Measurements from ENCODE around the gene LXN. TPM values are rescaled to one million over a fixed set of nuclear protein-coding genes. Genes with fewer than 3 reads are reported as not detected.

LXN gene
- total RNA-seq, 3 donors from 2014 or later: 12.0 to 55.5 (median 40.3) TPM

DNA sequence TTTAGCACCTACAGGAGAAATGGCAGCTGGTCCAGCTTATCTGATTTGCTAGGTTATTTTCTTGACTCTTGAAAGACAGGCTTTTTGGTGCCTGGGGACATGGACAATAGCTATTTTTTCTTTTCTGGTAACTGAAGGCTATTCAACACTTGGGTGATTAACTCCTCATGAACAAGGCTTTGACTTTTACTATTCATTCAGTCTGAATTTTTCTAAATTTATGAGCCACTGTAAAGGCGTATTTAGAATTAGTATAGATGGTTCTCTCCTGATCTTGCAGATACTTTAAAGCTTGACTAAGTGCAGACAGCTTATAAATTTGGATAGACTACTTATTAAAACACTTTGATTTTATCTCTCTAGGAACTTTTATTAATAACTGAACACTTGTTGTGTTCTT lies 46.6 kb downstream of the LXN start:
- Histone ChIP-seq H3K9me3 (peaks cover 0 to 4% of the 10 kb centered on the region in 2 donors), H3K4me3 (no peak overlapping the region), H3K27ac (no peak overlapping the region), H3K27me3 (no peaks in the 10 kb centered on the region), H3K4me1 (no peaks in the 10 kb centered on the region), H3K36me3 (no peaks in the 10 kb centered on the region)
- intact Hi-C loops (cut with DNase I; ENCODE audit: low total_unique reads): no loop called here
- TF ChIP-seq, protein P1, sequence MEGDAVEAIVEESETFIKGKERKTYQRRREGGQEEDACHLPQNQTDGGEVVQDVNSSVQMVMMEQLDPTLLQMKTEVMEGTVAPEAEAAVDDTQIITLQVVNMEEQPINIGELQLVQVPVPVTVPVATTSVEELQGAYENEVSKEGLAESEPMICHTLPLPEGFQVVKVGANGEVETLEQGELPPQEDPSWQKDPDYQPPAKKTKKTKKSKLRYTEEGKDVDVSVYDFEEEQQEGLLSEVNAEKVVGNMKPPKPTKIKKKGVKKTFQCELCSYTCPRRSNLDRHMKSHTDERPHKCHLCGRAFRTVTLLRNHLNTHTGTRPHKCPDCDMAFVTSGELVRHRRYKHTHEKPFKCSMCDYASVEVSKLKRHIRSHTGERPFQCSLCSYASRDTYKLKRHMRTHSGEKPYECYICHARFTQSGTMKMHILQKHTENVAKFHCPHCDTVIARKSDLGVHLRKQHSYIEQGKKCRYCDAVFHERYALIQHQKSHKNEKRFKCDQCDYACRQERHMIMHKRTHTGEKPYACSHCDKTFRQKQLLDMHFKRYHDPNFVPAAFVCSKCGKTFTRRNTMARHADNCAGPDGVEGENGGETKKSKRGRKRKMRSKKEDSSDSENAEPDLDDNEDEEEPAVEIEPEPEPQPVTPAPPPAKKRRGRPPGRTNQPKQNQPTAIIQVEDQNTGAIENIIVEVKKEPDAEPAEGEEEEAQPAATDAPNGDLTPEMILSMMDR (IDR thresholded peaks at IDR 0.05): no peak
- TF ChIP-seq POLR2AphosphoS5 (IDR thresholded peaks at IDR 0.05) (no peak), POLR2A (IDR thresholded peaks at IDR 0.05) (no peak)
- no peak for DNase-seq (ENCODE audit: low spot score in 2 of 2)

DNA sequence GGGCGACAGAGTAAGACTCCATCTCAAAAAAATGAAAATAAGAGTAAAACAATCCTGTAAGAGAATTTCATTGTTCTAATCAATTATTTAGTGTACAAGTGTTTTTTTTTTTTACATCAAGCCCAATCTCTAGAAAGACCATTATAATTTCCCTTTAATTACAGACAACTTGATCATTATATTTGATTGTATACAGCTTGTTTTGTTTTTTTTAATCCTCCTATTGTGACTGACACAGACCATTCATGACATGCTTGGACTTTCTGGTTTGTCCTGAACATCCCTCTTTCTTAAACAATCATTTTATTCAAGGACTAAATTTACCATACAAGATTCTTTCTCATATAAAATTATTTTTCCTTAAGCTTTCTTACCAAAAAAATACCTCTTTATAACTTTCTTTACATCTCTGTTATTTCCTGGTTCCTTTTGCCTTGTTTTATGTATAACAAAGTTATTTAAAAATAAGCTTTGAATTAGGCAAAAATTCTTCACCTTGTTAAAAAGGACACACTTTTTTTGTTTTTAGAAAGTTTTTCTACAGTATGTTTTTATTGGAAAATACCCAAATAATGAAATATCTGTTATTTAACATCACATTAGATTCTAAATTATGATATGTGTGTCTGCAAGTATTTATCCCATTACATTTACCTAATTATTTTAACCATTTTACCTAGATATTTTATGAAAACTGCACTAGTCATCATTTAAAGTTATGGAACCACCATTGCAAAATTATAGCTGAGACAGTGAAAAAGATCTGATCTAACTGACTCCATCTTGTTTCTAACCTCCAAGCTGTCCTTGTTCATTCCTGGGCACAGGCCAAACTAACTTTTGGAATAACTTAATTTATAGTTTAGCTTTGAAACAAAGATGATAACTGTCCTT lies 54.2 kb downstream of the LXN start:
- Histone ChIP-seq H3K9me3 (peaks cover 0 to 4% of the 10 kb centered on the region in 2 donors), H3K36me3 (no peaks in the 10 kb centered on the region), H3K4me3 (no peak overlapping the region), H3K27ac (no peak overlapping the region), H3K4me1 (no peaks in the 10 kb centered on the region), H3K27me3 (no peaks in the 10 kb centered on the region)
- intact Hi-C loops (cut with DNase I; ENCODE audit: low total_unique reads): no loop called here
- DNase-seq (ENCODE audit: low spot score in 2 of 2): no peak
- TF ChIP-seq, protein P1 (IDR thresholded peaks at IDR 0.05): no peak
- no peak for TF ChIP-seq POLR2A (IDR thresholded peaks at IDR 0.05)
- no peak for TF ChIP-seq POLR2AphosphoS5 (IDR thresholded peaks at IDR 0.05)

Other genes with a start within 250 kb of the LXN start
- gene MLF1, start 101.5 kb downstream of the LXN start, total RNA-seq: 10 to 100 TPM in 1 of 3 donors, 1 to 10 TPM in 2; 8.8 to 10.2 (median 9.6) TPM
- gene GFM1, start 28.1 kb downstream of the LXN start, total RNA-seq: 10 to 100 TPM; 44.6 to 63.5 (median 46.4) TPM
- gene RARRES1, start 59.8 kb upstream of the LXN start, total RNA-seq: 100 to 1,000 TPM in 2 of 3 donors, 1 to 10 TPM in 1; 3.5 to 568 (median 403) TPM
- 100 to 1,000 TPM in 2 of 3 donors, 10 to 100 TPM in 1; 76.7 to 134 (median 125) TPM for gene MFSD1, start 129.4 kb upstream of the LXN start, total RNA-seq

Data from breast epithelium (tissue), 4 donors.